Measurements from ENCODE around the gene CCDC146. TPM values are rescaled to one million over a fixed set of nuclear protein-coding genes. Genes with fewer than 3 reads are reported as not detected.

The CCDC146 gene
- total RNA-seq, 1 donor from 2014 or later: 6.1 TPM

DNA sequence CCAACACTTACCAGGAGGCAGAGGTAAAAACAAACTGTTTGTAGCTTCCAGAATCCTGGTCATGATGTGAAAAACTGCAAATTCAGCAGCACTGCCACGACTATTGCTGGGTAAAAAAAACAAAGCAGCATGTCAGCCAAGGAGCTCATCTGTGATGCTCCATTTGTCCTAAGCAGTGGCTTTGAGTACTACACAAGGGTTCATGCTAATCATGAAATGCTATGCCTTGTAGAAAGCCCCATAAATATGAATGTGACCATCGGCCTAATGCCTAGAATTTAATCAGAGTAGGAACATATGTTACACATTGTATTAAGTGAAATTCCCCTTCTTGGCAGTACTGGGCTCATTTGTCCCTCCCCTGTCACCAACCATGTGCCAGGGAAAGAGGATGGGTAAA, 198.3 kb downstream of the CCDC146 start:
- H3K9ac ChIP-seq: no peak overlapping the region
- no peaks in the 10 kb centered on the region for H3K9me3 Mint-ChIP-seq
- no peak overlapping the region for H3K27ac ChIP-seq
- no peaks in the 10 kb centered on the region for H3K36me3 Mint-ChIP-seq
- H3K4me2 ChIP-seq: no peak overlapping the region
- H3K27ac Mint-ChIP-seq: no peak overlapping the region
- no peak overlapping the region for H3K4me3 Mint-ChIP-seq
- H2AFZ ChIP-seq (replicated peaks): no peak overlapping the region
- H4K20me1 ChIP-seq (ENCODE audit: low read depth): no peaks in the 10 kb centered on the region
- no peaks in the 10 kb centered on the region for H3K27me3 ChIP-seq
- H3K4me1 Mint-ChIP-seq: no peaks in the 10 kb centered on the region
- no peak overlapping the region for H3K4me3 ChIP-seq
- H3F3A ChIP-seq (ENCODE audit: low read depth): no peaks in the 10 kb centered on the region
- no peaks in the 10 kb centered on the region for H3K4me1 ChIP-seq
- no peak for DNase-seq (ENCODE audit: low spot score)
- H3K36me3 ChIP-seq: no peaks in the 10 kb centered on the region
- no peaks in the 10 kb centered on the region for H3K9me3 ChIP-seq (ENCODE audit: low read depth)
- peaks cover 2% of the 10 kb centered on the region for H3K27me3 Mint-ChIP-seq (ENCODE audit: insufficient read depth, low read depth)
- H3K79me2 ChIP-seq (ENCODE audit: low read depth): no peaks in the 10 kb centered on the region
- TF ChIP-seq CTCF (IDR thresholded peaks at IDR 0.05) (no peak), EZH2 (IDR thresholded peaks at IDR 0.05) (no peak), EZH2phosphoT487 (IDR thresholded peaks at IDR 0.05) (no peak)

DNA sequence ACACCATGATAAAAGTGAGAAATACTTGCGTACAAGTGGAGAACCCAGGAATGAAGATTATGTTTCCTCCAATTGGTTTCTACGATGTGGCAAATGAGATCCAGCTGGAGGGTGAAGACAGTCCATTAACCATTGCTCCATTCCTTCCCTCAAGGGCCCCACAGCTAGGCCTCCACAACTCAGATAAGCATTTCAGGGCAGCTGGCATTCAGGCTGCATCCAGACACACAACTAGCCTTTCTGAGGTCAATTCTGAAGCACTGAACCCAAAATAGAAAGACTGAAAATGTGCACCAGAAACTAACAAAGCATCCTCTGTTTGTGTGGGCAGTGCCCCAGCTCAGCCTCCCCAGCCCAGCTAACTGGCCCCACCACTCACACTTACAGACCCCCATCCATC, 198.9 kb downstream of the CCDC146 start:
- no peaks in the 10 kb centered on the region for H4K20me1 ChIP-seq (ENCODE audit: low read depth)
- H3K27ac ChIP-seq: no peak overlapping the region
- no peaks in the 10 kb centered on the region for H3K79me2 ChIP-seq (ENCODE audit: low read depth)
- H3K27me3 Mint-ChIP-seq (ENCODE audit: insufficient read depth, low read depth): peaks cover 2% of the 10 kb centered on the region
- no peak for TF ChIP-seq EZH2 (IDR thresholded peaks at IDR 0.05)
- TF ChIP-seq CTCF (IDR thresholded peaks at IDR 0.05): no peak
- TF ChIP-seq EZH2phosphoT487 (IDR thresholded peaks at IDR 0.05): no peak
- no peak overlapping the region for H3K9ac ChIP-seq
- no peak for DNase-seq (ENCODE audit: low spot score)
- no peaks in the 10 kb centered on the region for H3K9me3 ChIP-seq (ENCODE audit: low read depth)
- no peaks in the 10 kb centered on the region for H3F3A ChIP-seq (ENCODE audit: low read depth)
- H3K4me3 Mint-ChIP-seq: no peak overlapping the region
- no peaks in the 10 kb centered on the region for H3K9me3 Mint-ChIP-seq
- H3K27ac Mint-ChIP-seq: no peak overlapping the region
- H3K4me2 ChIP-seq: no peak overlapping the region
- H3K4me3 ChIP-seq: no peak overlapping the region
- H2AFZ ChIP-seq (replicated peaks): no peak overlapping the region
- H3K4me1 Mint-ChIP-seq: no peaks in the 10 kb centered on the region
- no peaks in the 10 kb centered on the region for H3K36me3 ChIP-seq
- H3K36me3 Mint-ChIP-seq: no peaks in the 10 kb centered on the region
- no peaks in the 10 kb centered on the region for H3K27me3 ChIP-seq
- H3K4me1 ChIP-seq: no peaks in the 10 kb centered on the region

DNA sequence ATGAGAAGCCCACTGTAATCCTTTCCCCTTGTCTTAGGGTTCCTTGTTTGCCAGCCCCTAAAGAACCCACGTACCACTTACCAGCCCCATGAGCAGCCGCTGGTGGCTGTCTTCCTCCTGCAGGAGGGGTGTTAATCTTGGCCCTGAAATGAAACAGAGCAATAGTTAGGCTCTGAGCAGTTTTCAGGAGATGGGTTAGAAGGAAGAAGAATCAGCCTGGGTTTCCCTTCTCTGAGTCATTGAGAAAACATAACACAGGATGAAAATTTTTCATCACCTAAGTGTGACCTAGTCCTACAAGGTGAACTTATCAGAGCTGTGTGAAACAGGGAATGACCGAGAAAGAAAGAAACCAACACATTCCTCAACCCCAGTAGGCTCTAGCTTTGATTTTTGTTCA, 203.7 kb downstream of the CCDC146 start:
- H3K27me3 Mint-ChIP-seq (ENCODE audit: insufficient read depth, low read depth): no peaks in the 10 kb centered on the region
- Histone ChIP-seq H3K4me2 (no peak overlapping the region), H3K36me3 (no peaks in the 10 kb centered on the region)

More for the DNA sequence above, 203.7 kb downstream of the CCDC146 start:
- Mint-ChIP-seq H3K4me1 (no peaks in the 10 kb centered on the region), H3K4me3 (no peak overlapping the region), H3K27ac (no peak overlapping the region), H3K36me3 (no peaks in the 10 kb centered on the region), H3K9me3 (no peaks in the 10 kb centered on the region)
- Histone ChIP-seq H3K27ac (no peak overlapping the region), H2AFZ (replicated peaks) (no peak overlapping the region), H3K4me3 (no peak overlapping the region), H3F3A (ENCODE audit: low read depth) (no peaks in the 10 kb centered on the region), H3K9me3 (ENCODE audit: low read depth) (no peaks in the 10 kb centered on the region), H3K79me2 (ENCODE audit: low read depth) (no peaks in the 10 kb centered on the region), H3K9ac (no peak overlapping the region), H3K27me3 (no peaks in the 10 kb centered on the region), H4K20me1 (ENCODE audit: low read depth) (no peaks in the 10 kb centered on the region), H3K4me1 (no peaks in the 10 kb centered on the region)
- TF ChIP-seq EZH2phosphoT487 (IDR thresholded peaks at IDR 0.05): no peak
- TF ChIP-seq EZH2 (IDR thresholded peaks at IDR 0.05): no peak
- TF ChIP-seq CTCF (IDR thresholded peaks at IDR 0.05): no peak
- DNase-seq (ENCODE audit: low spot score): no peak
